Kidney glomerular epithelial cell (primary cell): ENCODE results near the gene TARM1.

ENCODE experiments used
- DNase-seq: peaks from one replicate; lab custom pipeline; 2025; lab: John Stamatoyannopoulos, UW

Gene TARM1

DNA sequence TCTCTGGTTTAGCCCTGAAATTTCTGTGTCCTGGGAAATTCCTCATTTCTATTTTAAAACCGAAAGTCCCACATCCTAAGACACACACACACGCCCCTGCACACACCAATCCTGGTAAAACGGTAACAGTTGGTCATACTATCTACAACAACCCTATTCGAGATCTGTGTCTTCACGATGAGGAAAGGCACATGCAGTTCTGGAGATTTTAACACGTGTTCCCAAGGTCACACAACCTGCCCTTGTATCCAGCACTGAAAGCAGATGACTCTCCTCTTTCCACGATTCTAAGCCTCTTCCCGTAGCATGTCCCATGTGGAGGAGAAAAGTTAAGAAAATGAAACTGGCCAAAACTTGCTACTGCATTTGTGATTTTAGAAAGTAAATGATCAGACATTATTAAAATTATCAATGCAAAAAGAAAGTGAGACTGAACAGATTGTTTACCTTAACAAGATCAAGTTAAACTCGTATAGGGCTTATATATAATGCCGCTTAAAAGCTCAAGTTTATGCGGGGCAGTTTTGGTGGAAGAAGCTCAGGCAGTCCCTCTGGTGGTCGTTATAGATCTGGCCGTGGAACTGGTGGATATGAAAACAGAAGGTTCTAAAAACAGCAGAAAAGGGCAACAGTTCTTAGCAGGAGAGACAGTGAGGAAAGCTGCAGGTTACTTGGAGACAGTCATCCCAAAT lies 50.1 kb downstream of the TARM1 start:
- DNase-seq, result no peak

- DNase-seq, result peak; percentile 20
Observed at GRCh38 chr19:54029930-54030490, 51.2 kb downstream of the TARM1 start.

DNA sequence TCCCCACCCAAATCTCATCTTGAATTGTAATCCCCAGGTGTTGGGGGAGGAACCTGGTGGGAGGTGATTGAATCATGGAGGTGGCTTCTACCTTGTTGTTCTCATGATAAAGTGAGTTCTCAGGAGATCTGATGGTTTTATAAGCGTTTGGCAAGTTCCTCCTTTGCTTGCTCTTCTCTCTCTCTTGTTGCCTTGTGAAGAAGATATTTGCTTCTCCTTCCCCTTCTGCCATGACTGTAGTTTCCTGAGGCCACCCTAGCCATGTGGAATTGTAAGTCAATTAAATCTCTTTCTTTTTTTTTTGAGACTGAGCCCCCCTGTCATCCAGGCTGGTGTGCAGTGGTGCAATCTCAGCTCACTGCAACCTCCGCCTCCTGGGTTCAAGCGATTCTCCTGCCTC lies 51.9 kb downstream of the TARM1 start:
- no peak for DNase-seq

DNA sequence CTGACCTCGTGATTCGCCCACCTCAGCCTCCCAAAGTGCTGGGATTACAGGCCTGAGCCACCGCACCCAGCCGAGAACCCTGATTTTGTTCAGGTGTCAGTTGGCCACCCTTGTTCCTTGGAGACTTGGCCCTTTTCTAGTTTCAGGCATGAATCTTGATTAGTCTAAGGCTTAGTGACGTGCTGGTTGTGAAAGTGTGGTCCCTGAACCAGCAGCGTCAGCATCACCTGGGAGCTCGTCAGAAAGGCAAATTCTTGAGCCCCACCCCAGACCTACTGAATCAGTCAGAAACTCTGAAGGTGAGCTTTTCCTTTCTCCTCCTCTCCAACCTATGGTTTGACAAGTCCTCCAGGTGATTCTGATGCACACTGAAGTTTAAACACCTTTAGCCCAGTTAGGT lies 54.5 kb downstream of the TARM1 start:
- no peak for DNase-seq

- no peak for DNase-seq
Observed at GRCh38 chr19:54024660-54025059, 56.5 kb downstream of the TARM1 start.

- no peak for DNase-seq
Observed at GRCh38 chr19:54023191-54023590, 58.0 kb downstream of the TARM1 start.

DNA sequence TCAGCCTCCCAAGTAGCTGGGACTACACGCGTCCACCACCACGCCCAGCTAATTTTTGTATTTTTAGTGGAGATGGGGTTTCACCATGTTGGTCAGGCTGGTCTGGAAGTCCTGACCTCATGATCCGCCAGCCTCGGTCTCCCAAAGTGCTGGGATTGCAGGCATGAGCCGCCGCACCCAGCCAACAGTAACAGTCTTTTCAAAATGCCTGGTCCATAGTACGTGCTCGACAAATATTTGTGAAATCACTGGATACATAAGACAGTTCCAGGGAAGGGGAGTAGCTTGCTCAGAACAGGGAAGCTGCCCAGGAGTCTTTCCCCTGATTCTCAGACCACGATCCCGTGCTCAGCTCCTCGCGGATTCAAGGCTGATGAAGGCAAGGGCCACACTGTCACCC lies 59.2 kb downstream of the TARM1 start:
- DNase-seq, result no peak

DNA sequence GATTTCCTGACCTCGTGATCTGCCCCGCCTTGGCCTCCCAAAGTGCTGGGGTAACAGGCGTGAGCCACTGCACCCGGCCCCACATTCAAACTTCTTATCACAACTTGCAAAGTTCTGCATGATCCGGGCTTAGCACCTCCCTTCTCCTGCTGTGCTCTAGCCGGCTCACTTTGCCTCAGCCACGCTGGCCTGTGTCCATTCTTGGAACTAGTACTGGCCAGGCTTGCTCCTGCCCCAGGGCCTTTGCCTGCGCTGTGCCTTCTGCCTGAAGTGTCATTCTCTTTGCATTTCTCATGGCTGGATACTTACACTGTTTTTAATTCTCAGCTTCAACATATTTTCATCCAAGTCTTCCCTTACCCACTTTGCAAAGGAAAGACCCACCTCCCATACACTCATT lies 59.8 kb downstream of the TARM1 start:
- no peak for DNase-seq
